ENCODE results near the gene REPIN1. TPM values are rescaled to one million over a fixed set of nuclear protein-coding genes. Genes with fewer than 3 reads are reported as not detected.

The REPIN1 gene
- total RNA-seq, 4 donors from 2014 or later, result 47.8 to 71.4 (median 63.9) TPM

DNA sequence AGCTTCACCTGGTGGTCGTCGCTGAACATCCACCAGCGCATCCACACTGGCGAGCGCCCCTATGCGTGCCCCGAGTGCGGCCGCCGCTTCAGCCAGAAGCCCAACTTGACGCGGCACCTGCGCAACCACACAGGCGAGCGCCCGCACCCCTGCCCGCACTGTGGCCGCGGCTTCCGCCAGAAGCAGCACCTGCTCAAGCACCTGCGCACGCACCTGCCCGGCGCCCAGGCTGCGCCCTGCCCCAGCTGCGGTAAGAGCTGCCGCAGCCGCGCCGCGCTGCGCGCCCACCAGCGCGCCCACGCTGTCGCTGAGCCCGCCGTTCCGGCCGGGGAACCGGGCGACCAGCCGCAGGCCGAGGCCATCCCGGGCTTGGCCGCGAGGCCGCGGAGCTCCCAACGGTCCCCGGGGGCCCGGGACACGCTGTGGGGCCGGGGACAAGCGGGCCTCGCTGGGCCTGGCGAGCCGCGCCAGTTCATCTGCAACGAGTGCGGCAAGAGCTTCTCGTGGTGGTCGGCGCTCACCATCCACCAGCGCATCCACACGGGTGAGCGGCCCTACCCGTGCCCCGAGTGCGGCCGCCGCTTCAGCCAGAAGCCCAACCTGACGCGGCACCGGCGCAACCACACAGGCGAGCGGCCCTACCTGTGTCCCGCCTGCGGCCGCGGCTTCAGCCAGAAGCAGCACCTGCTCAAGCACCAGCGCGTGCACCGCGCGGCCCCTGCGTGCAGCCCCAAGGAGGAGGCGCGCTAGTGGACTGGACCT lies 28.9 kb downstream of the REPIN1 start:
- no peak for TF ChIP-seq POLR2A (IDR thresholded peaks at IDR 0.05)
- TF ChIP-seq CTCF (IDR thresholded peaks at IDR 0.05), result no peak
- intact Hi-C loops (cut with DNase I; ENCODE audit: low total_unique reads), result no loop called here
- 96% methylated on average over 76 to 91 of the region's 91 CpGs for WGBS, 2 donors
- no peak for DNase-seq (ENCODE audit: low spot score in 2 of 2)
- no peak overlapping the region for H3K4me3 ChIP-seq (ENCODE audit: low read depth, poor library complexity, severe bottlenecking)

DNA sequence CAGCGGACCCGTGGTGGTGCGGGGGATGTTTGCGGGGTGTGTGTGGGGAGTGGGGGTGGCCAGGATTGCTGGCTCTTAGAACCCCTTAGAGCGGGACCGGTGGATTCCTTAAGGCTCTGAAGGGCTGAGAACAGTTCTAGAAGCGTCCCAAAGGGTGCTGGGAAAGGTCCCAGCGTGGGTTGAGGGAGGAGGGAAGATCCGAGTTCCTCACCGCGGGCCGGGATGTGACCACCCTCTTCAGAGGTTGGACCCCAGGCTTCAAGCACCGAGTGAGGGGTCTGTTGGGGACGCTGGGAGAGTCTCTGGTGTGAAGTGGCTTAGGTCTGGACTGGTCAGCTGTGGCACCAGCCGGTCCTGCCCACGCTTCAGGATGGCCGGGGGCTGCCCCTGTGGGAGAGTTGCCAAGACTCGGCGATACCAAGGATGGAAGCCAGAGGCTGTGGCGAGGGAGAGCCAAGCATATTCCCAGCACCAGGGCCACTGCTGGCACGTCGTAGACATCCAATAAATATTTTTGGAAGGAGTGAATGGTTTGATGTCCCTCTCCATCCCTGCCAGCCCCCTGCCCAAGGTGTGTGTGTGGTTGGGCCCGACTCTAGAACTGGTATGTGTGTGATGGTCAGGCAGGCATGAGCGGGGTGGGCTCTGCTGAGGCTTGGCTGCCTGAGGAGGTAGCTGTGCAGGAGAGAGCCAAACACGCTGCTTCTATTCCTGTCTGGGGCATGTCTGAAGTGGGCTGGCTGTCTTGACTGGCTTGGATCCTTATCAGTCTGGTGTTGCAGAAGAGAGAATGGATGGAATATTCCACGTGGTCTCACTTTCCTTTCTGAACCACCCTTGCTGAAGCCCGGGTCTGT lies 29.7 kb downstream of the REPIN1 start:
- intact Hi-C loops (cut with DNase I; ENCODE audit: low total_unique reads), result no loop called here

DNA sequence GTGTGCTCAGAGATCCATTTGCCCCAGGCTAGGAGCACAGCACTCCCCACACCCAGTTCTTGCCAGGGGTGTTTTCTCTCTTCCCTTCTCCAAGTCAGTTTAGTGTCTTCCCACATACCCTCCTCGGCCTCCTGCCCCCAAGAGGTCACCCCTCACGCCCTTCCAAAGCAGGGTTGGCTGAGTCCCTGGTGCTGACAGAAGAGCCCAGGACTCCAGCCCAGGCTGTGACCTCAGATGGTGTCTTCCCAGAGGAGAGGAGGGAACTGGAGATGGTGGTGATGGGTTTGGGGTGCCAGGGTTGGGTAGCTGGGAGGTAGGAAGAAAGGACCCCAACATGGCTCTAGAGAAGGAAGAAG lies 30.3 kb downstream of the REPIN1 start:
- H3K4me3 ChIP-seq (ENCODE audit: low read depth, poor library complexity, severe bottlenecking), result no peak overlapping the region
- TF ChIP-seq POLR2A (IDR thresholded peaks at IDR 0.05) (no peak), CTCF (IDR thresholded peaks at IDR 0.05) (no peak)
- no peak for DNase-seq (ENCODE audit: low spot score in 2 of 2)
- intact Hi-C loops (cut with DNase I; ENCODE audit: low total_unique reads), result no loop called here
- WGBS, 2 donors, result 42 to 65% methylated on average over 2 of the region's 2 CpGs

More for the DNA sequence above, 29.7 kb downstream of the REPIN1 start:
- no peak for TF ChIP-seq CTCF (IDR thresholded peaks at IDR 0.05)
- no peak for TF ChIP-seq POLR2A (IDR thresholded peaks at IDR 0.05)
- no peak overlapping the region for H3K4me3 ChIP-seq (ENCODE audit: low read depth, poor library complexity, severe bottlenecking)
- WGBS, 2 donors, result 80 to 82% methylated on average over 26 to 27 of the region's 27 CpGs
- no peak for DNase-seq (ENCODE audit: low spot score in 2 of 2)

GRCh38 chr7:150399421-150400007 lies 30.9 kb downstream of the REPIN1 start:
- intact Hi-C loops (cut with DNase I; ENCODE audit: low total_unique reads), result no loop called here
- H3K4me3 ChIP-seq (ENCODE audit: low read depth, poor library complexity, severe bottlenecking), result no peak overlapping the region
- TF ChIP-seq CTCF (IDR thresholded peaks at IDR 0.05) (no peak), POLR2A (IDR thresholded peaks at IDR 0.05) (no peak)
- WGBS, 2 donors, result 78 to 86% methylated on average over 15 of the region's 15 CpGs
- DNase-seq (ENCODE audit: low spot score in 2 of 2), result no peak

DNA sequence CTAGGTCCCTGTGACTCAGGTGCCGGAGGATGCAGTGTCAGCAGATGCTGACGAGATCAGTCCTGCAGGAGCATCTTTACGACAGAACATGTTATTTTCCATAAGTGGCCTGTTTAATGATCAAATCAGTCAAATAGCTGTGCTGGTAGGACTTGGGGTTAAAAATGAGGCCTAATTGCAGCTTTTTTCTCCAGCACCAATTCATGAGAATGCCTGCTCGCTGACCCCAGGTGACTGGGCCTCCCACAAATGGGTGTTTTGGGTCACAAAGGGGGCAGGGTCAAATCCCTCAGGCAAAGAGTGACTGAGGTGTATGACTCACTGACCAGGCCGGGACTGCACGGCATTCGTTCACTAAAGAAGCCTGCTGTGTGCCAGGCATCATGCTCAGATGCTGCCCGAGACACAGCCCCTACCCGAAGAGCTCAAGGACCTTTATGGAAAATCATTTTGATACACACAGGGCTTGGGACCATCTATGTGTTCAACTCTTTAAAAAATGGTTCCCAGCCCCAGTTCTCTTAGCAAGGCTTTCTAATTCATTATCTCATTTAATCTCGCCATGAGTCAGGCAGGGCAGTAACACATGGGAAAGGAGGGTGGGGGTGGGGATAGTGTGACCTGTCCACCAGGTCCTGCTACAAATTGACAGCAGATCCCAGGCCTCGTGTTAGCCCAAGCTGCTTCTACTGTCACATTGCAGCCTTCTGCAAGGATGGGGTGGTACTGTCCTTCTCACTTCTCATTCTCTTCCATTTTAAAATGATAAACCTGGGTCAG lies 31.6 kb downstream of the REPIN1 start:
- no peak for DNase-seq (ENCODE audit: low spot score in 2 of 2)

More for the DNA sequence above, 31.6 kb downstream of the REPIN1 start:
- TF ChIP-seq POLR2A (IDR thresholded peaks at IDR 0.05) (no peak), CTCF (IDR thresholded peaks at IDR 0.05) (no peak)
- no peak overlapping the region for H3K4me3 ChIP-seq (ENCODE audit: low read depth, poor library complexity, severe bottlenecking)
- intact Hi-C loops (cut with DNase I; ENCODE audit: low total_unique reads), result no loop called here
- whole genome bisulfite sequencing, 2 donors, result 44 to 61% methylated on average over 11 of the region's 11 CpGs
